ENCODE measurements around the gene ABCD1.
"Not testable (repeated sequence)": the region's sequence is repeated elsewhere in the genome, so short reads cannot be mapped to it uniquely, and the experiment has no call there.

ABCD1 gene

GRCh38 chrX:153734871-153735270, 10.2 kb downstream of the ABCD1 start:
- DNase-seq (ENCODE audit: low read depth): no peak

GRCh38 chrX:153735274-153735673, 10.6 kb downstream of the ABCD1 start:
- DNase-seq (ENCODE audit: low read depth): no peak

GRCh38 chrX:153736071-153736820, 11.6 kb downstream of the ABCD1 start:
- DNase-seq (ENCODE audit: low read depth): no peak

- no peak for DNase-seq (ENCODE audit: low read depth)
Observed at GRCh38 chrX:153736871-153737441, 12.3 kb downstream of the ABCD1 start.

- no peak for DNase-seq (ENCODE audit: low read depth)
Observed at GRCh38 chrX:153738056-153738605, 13.5 kb downstream of the ABCD1 start.

GRCh38 chrX:153739754-153740486, 15.3 kb downstream of the ABCD1 start:
- DNase-seq (ENCODE audit: low read depth): no peak

GRCh38 chrX:153740631-153741222, 16.1 kb downstream of the ABCD1 start:
- no peak for DNase-seq (ENCODE audit: low read depth)

GRCh38 chrX:153741446-153741845, 16.8 kb downstream of the ABCD1 start:
- DNase-seq (ENCODE audit: low read depth): no peak

- DNase-seq (ENCODE audit: low read depth): not testable (repeated sequence)
Observed at GRCh38 chrX:153742111-153742510, 17.5 kb downstream of the ABCD1 start.

GRCh38 chrX:153742796-153743467, 18.3 kb downstream of the ABCD1 start:
- DNase-seq (ENCODE audit: low read depth): not testable (repeated sequence)

- DNase-seq (ENCODE audit: low read depth): not testable (repeated sequence)
Observed at GRCh38 chrX:153743468-153744209, 19.0 kb downstream of the ABCD1 start.

GRCh38 chrX:153744210-153745066, 19.8 kb downstream of the ABCD1 start:
- no peak for DNase-seq (ENCODE audit: low read depth)

GRCh38 chrX:153745067-153745433, 20.4 kb downstream of the ABCD1 start:
- not testable (repeated sequence) for DNase-seq (ENCODE audit: low read depth)

- DNase-seq (ENCODE audit: low read depth): no peak
Observed at GRCh38 chrX:153746359-153746758, 21.7 kb downstream of the ABCD1 start.

- not testable (repeated sequence) for DNase-seq (ENCODE audit: low read depth)
Observed at GRCh38 chrX:153746991-153747390, 22.3 kb downstream of the ABCD1 start.

- not testable (repeated sequence) for DNase-seq (ENCODE audit: low read depth)
Observed at GRCh38 chrX:153749017-153749416, 24.4 kb downstream of the ABCD1 start.

- DNase-seq (ENCODE audit: low read depth): no peak
Observed at GRCh38 chrX:153750127-153750774, 25.6 kb downstream of the ABCD1 start.

- no peak for DNase-seq (ENCODE audit: low read depth)
Observed at GRCh38 chrX:153755136-153755535, 30.5 kb downstream of the ABCD1 start.

- DNase-seq (ENCODE audit: low read depth): no peak
Observed at GRCh38 chrX:153761863-153762262, 37.2 kb downstream of the ABCD1 start.
